NB4 (cell line): ENCODE measurements around the gene CCDC149.

ENCODE experiments used
- DNase-seq: peaks from one replicate; pipeline ENCODE4 v3.0.0; 2010; ENCODE audit warnings: low read depth
- H3K4me3 ChIP-seq: one replicate; pipeline ENCODE4 v1.5.1; 2011; ENCODE audit warnings: mild to moderate bottlenecking, low read depth, low read length, moderate library complexity
- MYC ChIP-seq: IDR thresholded peaks from 2 replicates; pipeline ENCODE4 v1.6.1; 2011; ENCODE audit warnings: low read depth, low read length
- POLR2A ChIP-seq: IDR thresholded peaks from 2 replicates; pipeline ENCODE4 v1.6.1; 2011; ENCODE audit warnings: mild to moderate bottlenecking; ENCODE audit not compliant: insufficient read length; ENCODE audit errors: extremely low read depth
- TF ChIP-seq, protein P1 (sequence below): IDR thresholded peaks from 2 replicates; pipeline ENCODE4 v1.6.1; 2011; ENCODE audit warnings: low read depth, low read length
- TF ChIP-seq, protein P2 (sequence below): IDR thresholded peaks from one replicate; pipeline ENCODE4 v1.5.1; 2012; ENCODE audit warnings: low read depth, low read length

CCDC149 gene

DNA sequence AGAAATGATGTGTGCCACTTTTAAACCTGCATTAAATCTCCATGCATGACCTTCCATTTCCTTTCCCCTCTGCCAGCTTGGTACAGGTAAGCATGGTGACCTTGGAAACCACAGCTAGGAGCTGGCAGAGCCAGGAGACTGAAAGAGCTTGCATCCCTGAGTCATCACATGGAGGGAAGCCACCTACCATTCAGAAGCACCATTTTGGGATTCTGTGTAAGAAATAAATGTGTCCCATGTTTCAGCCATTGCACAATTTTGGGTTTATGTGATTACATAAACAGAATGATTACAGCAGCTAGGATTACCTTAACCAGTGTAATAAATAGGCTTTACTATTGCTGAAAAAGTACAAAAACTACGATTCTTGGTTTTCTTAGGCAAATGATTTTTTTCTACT lies 17.3 kb upstream of the CCDC149 start:
- TF ChIP-seq, protein P1, sequence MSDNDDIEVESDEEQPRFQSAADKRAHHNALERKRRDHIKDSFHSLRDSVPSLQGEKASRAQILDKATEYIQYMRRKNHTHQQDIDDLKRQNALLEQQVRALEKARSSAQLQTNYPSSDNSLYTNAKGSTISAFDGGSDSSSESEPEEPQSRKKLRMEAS: no peak
- TF ChIP-seq MYC: no peak
- TF ChIP-seq, protein P2, sequence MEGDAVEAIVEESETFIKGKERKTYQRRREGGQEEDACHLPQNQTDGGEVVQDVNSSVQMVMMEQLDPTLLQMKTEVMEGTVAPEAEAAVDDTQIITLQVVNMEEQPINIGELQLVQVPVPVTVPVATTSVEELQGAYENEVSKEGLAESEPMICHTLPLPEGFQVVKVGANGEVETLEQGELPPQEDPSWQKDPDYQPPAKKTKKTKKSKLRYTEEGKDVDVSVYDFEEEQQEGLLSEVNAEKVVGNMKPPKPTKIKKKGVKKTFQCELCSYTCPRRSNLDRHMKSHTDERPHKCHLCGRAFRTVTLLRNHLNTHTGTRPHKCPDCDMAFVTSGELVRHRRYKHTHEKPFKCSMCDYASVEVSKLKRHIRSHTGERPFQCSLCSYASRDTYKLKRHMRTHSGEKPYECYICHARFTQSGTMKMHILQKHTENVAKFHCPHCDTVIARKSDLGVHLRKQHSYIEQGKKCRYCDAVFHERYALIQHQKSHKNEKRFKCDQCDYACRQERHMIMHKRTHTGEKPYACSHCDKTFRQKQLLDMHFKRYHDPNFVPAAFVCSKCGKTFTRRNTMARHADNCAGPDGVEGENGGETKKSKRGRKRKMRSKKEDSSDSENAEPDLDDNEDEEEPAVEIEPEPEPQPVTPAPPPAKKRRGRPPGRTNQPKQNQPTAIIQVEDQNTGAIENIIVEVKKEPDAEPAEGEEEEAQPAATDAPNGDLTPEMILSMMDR: no peak
- no peak for TF ChIP-seq POLR2A
- no peak for DNase-seq
- H3K4me3 ChIP-seq: no peak overlapping the region

DNA sequence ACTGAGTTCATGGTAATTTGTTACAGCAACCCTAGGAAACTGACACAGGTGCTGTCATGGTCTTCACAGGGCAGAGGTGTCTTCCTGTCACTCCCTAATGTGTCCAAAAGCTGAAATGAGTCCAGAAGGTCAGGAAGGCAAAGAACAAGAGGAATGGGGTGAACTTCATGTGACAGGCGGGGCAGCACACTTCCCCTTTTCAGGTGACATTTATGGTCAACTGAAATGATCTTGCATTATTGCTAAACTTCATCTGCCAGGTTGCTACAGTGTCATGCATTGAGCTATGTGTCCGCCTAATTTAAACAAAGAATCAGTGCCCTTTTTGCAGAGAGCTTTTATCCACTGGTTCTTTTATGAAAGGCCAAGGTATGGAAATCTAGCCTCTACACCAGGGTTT lies 15.9 kb upstream of the CCDC149 start:
- no peak overlapping the region for H3K4me3 ChIP-seq
- TF ChIP-seq MYC (no peak), POLR2A (no peak)
- TF ChIP-seq, protein P2: no peak
- TF ChIP-seq, protein P1: no peak
- peak; percentile 41 for DNase-seq

DNA sequence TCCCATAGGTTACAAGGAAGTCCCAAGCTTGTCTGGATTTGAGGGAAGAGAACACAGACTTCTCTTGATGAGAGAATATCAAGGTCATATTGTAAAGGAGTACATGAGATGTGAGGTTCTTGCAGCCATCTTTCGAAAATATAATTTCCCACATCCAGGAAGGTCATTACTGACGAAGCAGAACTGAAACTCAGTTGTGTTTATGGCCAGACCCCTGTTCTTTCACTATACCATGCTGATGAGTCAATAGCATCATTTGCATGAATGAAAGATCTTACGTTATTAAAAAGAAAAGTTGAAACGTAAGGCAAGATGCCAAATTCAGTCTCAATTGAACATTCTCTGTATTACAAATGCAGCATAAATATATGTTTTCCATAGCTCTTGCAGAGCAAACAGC lies 14.2 kb upstream of the CCDC149 start:
- TF ChIP-seq, protein P2: no peak
- TF ChIP-seq, protein P1: no peak
- TF ChIP-seq POLR2A (no peak), MYC (no peak)
- H3K4me3 ChIP-seq: no peak overlapping the region
- DNase-seq: no peak

DNA sequence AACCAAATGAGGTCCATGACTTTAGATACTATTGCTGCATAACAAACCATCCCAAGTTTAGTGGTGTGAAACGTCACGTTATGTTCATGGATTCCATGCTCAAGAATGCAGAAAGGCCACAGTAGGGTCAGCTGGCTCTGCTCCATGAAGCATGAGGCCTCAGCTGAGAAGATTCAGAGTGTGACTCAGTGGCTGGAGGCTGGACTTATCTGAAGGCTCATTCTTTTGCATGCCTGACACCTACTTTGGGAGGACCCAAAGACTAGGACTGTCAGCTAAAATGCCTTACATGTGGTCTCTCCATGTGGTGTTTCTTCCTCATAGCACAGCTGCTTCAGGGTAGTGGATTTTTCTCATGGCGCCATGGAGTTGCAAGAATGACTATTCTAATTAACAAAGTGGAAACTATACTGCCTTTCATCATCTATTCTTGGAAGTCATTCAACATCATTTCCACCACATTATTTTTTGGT lies 11.5 kb upstream of the CCDC149 start:
- DNase-seq: no peak
- TF ChIP-seq, protein P2: no peak
- TF ChIP-seq MYC: no peak
- TF ChIP-seq, protein P1: no peak
- no peak for TF ChIP-seq POLR2A
- no peak overlapping the region for H3K4me3 ChIP-seq

DNA sequence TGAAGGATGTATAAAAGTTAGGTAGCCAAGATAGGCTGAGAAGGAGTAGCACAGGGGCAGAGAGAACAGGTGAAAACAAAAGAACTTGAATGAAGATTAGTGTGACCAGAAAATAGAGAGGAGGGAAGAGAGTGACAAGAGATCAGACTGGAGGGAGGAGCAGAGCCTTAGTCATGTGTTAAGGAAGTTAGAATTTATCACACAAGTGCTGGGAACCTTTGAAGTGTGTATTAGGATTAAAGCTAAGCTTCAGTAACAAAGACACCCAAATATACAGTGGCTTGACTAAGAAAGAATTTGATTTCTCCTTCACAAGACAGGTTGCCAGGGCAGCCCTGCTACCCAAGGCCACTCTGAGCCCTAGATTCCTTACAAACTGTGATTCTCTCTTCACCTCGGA lies 10.7 kb upstream of the CCDC149 start:
- no peak overlapping the region for H3K4me3 ChIP-seq
- TF ChIP-seq MYC (no peak), POLR2A (no peak)
- TF ChIP-seq, protein P1: no peak
- TF ChIP-seq, protein P2: no peak
- no peak for DNase-seq

DNA sequence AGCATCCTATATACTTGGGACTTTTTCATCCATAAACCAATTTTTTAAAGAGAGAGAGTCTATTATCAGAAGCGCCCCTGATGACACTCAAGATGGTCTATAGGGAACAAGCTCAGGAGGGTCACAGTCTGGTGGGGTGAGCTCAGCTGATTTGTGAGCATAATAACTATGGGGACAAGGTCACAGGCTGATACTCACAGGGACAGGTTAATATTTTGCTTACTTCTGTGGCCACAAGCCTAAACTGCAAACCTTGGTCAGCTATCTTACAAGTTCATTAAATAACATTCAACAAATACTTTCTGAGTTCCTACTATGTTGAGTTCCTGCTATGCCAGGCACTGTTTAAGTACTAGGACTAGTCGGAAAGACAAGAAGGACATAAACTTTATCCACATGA lies 10.2 kb upstream of the CCDC149 start:
- no peak for DNase-seq
- no peak for TF ChIP-seq POLR2A
- TF ChIP-seq, protein P1: no peak
- H3K4me3 ChIP-seq: no peak overlapping the region
